ENCODE measurements around the gene YIF1A. TPM values are rescaled to one million over a fixed set of nuclear protein-coding genes. Genes with fewer than 3 reads are reported as not detected.
A peak's percentile ranks its signal among the peaks of the same experiment; 100 is the strongest.

Gene YIF1A
- total and polyA plus RNA-seq, 2 of the 4 experiments (the other 2 are of a cell fraction), result 128 to 207 TPM

DNA sequence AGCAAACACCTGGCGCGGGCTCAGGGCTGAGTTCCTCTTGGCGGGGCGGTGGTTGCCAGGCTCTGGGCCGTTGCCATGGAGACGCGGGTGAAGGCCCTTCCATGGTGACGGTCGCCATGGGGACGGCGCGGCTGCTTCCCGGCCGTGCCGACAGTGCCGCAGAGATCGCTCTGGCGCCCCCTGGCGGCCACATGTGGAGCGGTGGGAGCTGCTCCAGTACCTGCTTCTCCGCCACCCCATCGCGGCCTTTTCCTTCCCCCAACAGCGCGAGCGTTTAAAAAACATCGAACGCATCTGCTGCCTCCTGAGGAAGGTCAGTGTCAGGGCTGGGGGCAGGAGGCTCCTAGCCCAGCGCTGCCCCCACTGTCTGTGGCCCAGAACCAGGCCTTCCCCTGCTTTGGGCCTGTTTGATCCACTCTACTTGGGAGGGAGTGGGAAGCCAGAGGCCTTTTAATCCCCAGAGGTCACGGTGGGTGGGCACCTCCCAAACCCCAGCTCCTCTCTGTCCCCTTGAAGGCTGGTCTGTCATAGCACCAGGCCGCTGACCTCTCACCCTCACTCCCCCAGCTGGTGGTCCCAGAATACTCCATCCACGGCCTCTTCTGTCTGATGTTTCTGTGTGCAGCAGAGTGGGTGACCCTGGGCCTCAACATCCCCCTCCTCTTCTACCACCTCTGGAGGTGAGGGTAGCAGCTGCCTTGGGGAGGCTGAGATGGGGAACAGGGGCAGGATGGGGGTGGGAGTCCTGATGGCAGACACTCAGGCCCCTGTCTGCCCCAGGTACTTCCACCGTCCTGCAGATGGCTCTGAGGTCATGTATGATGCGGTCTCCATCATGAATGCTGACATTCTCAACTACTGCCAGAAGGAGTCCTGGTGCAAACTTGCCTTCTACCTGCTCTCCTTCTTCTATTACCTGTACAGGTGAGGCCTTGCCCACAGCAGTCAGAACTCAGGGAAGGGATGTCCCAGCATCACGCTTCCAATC lies 6.2 kb downstream of the YIF1A start:
- ChIA-PET CTCF (interaction anchor here (0.6 to 1.4 kb wide), 6 partner anchors 10 to 52 kb away, joined by 3 to 5 read pairs (median 3); partner anchors contain the start of gene RAB1B), POLR2A (ENCODE audit: unreplicated experiment) (no interaction called here)
- in situ Hi-C loops (cut with MboI; ENCODE audit: low sequenced_read_pairs) (no loop called here), dilution Hi-C loops (cut with HindIII; ENCODE audit: low sequenced_read_pairs, unreplicated experiment) (no loop called here), intact Hi-C loops (cut with micrococcal nuclease) (loop anchor here (1.0 kb wide), 1 partner anchor 54 kb away; the partner anchor contains the start of gene RIN1)
- Histone ChIP-seq H3K36me3 (ENCODE audit: control insufficient read depth, insufficient read depth, low read length) (peaks cover 16% of the 10 kb centered on the region; the same call in 1 of the 2 replicates), H4K91ac (ENCODE audit: insufficient read depth, low read depth, low read length) (no peak overlapping the region), H3K18ac (ENCODE audit: low read depth, low read length) (no peak overlapping the region), H3K4me3 (ENCODE audit: insufficient read depth, low read depth, low read length) (no peak overlapping the region), H2BK120ac (ENCODE audit: low read depth, low read length) (no peak overlapping the region), H3K79me1 (ENCODE audit: low read depth in 1 of 2, low read length in 2 of 2) (peaks cover 12 to 36% of the 10 kb centered on the region in 2 experiments; a peak in 3 of 4 replicates), H3K9me1 (ENCODE audit: insufficient read depth, low read length) (peaks cover 12% of the 10 kb centered on the region), H4K8ac (ENCODE audit: low read depth in 2 of 2, low read length in 2 of 2) (no peak overlapping the region), H3K9ac (ENCODE audit: low read depth, low read length) (no peak overlapping the region), H3K4me1 (ENCODE audit: control insufficient read depth, insufficient read depth, low read length) (peaks cover 7% of the 10 kb centered on the region), H3K23ac (ENCODE audit: low read depth, low read length) (no peak overlapping the region), H2BK20ac (ENCODE audit: low read depth, low read length) (no peak overlapping the region), H3K9me3 (ENCODE audit: control insufficient read depth, insufficient read depth, low read length) (no peaks in the 10 kb centered on the region), H4K20me1 (ENCODE audit: insufficient read depth, low read length) (peaks cover 38% of the 10 kb centered on the region), H3K56ac (ENCODE audit: extremely low read depth, insufficient read depth, low read length) (no peak overlapping the region), H4K5ac (ENCODE audit: low read depth, low read length) (no peak overlapping the region), H2BK15ac (ENCODE audit: low read depth, low read length) (no peak overlapping the region), H3K27ac (ENCODE audit: insufficient read depth, low read length) (no peak overlapping the region), H2AK9ac (replicated peaks; ENCODE audit: low read depth, low read length, poor library complexity) (peak overlapping the region; percentile 85), H3K27me3 (ENCODE audit: control insufficient read depth, insufficient read depth, low read length) (no peaks in the 10 kb centered on the region; the same call in 1 of the 2 replicates), H3K4ac (ENCODE audit: low read depth, low read length) (no peak overlapping the region), H2AK5ac (ENCODE audit: low read depth, low read length) (no peak overlapping the region), H2AFZ (replicated peaks; ENCODE audit: low read length, poor library complexity) (peak overlapping the region; percentile 28), H2BK5ac (ENCODE audit: low read depth, low read length, poor library complexity, severe bottlenecking) (no peak overlapping the region), H3K4me2 (ENCODE audit: low read depth, low read length) (no peak overlapping the region), H3K14ac (replicated peaks; ENCODE audit: low read depth, low read length) (no peak overlapping the region)
- DNase-seq (peak; percentile 91), ATAC-seq (ENCODE audit: low read depth) (peak; percentile 80)
- WGBS, 2 experiments (ENCODE audit: extremely low coverage in 2 of 2, insufficient read length in 1 of 2), result 2% methylated on average over 9 of the region's 35 CpGs; no CpG with 5 or more reads in 1 of the 2 experiments
- TF ChIP-seq FOS (IDR thresholded peaks at IDR 0.05; ENCODE audit: low read depth, low read length), result no peak
- TF ChIP-seq RCOR1 (IDR thresholded peaks at IDR 0.05; ENCODE audit: insufficient replicate concordance, low read length), result no peak
- TF ChIP-seq CHD1 (IDR thresholded peaks at IDR 0.05; ENCODE audit: low read depth, low read length), result no peak
- TF ChIP-seq, protein P1, sequence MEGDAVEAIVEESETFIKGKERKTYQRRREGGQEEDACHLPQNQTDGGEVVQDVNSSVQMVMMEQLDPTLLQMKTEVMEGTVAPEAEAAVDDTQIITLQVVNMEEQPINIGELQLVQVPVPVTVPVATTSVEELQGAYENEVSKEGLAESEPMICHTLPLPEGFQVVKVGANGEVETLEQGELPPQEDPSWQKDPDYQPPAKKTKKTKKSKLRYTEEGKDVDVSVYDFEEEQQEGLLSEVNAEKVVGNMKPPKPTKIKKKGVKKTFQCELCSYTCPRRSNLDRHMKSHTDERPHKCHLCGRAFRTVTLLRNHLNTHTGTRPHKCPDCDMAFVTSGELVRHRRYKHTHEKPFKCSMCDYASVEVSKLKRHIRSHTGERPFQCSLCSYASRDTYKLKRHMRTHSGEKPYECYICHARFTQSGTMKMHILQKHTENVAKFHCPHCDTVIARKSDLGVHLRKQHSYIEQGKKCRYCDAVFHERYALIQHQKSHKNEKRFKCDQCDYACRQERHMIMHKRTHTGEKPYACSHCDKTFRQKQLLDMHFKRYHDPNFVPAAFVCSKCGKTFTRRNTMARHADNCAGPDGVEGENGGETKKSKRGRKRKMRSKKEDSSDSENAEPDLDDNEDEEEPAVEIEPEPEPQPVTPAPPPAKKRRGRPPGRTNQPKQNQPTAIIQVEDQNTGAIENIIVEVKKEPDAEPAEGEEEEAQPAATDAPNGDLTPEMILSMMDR (conservative IDR thresholded peaks at IDR 0.05; ENCODE audit: low read depth, low read length), result peak; percentile 96
- TF ChIP-seq BHLHE40 (IDR thresholded peaks at IDR 0.05; ENCODE audit: low read depth, low read length), result peak; percentile 57; the same call in 1 of the 2 replicates
- TF ChIP-seq NFE2L2 (IDR thresholded peaks at IDR 0.05; ENCODE audit: low read depth, low read length), result 0 out of 2 replicates have a peak, but pooled peaks have one; percentile 10
- peak; percentile 61 for TF ChIP-seq RAD21 (IDR thresholded peaks at IDR 0.05; ENCODE audit: low read length)
- TF ChIP-seq MAZ (IDR thresholded peaks at IDR 0.05; ENCODE audit: borderline replicate concordance, low read depth, low read length), result peak; percentile 49; the same call in 1 of the 2 replicates
- TF ChIP-seq POLR2A (IDR thresholded peaks at IDR 0.05; ENCODE audit: low read depth, low read length), result 0 out of 2 replicates have a peak, but pooled peaks have one; percentile 42
- peak; percentile 99 for TF ChIP-seq MXI1 (IDR thresholded peaks at IDR 0.05; ENCODE audit: borderline replicate concordance, low read depth, low read length)
- TF ChIP-seq RFX5 (IDR thresholded peaks at IDR 0.05; ENCODE audit: low read depth, low read length), result peak; percentile 51; the same call in 1 of the 2 replicates
- TF ChIP-seq SMC3 (IDR thresholded peaks at IDR 0.05; ENCODE audit: low read depth, low read length), result peak; percentile 72
- no TSS peak for BruUV-seq (replicated peaks)
